22Rv1 (cell line): ENCODE results near the gene CYP27C1.

Source experiments
- H3K27ac ChIP-seq: fragments of 450-650 bp; 2 replicates; pipeline ENCODE4 v1.5.1; 2017
- ZFX ChIP-seq: fragments of 450-650 bp; IDR thresholded peaks from 2 replicates; pipeline ENCODE4 v1.6.1; 2017; ENCODE audit warnings: antibody characterized with exemption, borderline replicate concordance
- TF ChIP-seq, protein P1 (sequence below): fragments of 450-650 bp; IDR thresholded peaks from 2 replicates; pipeline ENCODE4 v1.5.1; 2017; ENCODE audit warnings: mild to moderate bottlenecking

CYP27C1 gene

DNA sequence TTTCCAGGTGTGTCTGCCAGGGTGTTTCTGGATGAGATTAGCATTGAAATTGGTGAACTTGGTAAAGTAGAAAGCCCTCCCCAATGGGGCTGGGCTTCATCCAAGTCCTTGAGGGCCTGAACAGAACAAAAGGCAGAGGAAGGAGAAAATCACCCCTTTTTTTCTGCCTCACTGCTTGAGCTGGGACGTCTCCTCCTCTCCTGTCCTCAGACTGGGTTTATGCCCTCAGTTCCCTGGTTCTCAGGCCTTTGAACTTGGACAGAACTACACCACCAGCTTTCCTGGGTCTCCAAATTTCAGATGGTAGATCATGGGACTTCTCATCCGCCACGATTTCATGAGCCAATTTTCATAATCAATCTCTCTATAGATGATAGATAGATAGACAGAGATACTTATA is 59.4 kb downstream of the CYP27C1 start:
- TF ChIP-seq, protein P1, sequence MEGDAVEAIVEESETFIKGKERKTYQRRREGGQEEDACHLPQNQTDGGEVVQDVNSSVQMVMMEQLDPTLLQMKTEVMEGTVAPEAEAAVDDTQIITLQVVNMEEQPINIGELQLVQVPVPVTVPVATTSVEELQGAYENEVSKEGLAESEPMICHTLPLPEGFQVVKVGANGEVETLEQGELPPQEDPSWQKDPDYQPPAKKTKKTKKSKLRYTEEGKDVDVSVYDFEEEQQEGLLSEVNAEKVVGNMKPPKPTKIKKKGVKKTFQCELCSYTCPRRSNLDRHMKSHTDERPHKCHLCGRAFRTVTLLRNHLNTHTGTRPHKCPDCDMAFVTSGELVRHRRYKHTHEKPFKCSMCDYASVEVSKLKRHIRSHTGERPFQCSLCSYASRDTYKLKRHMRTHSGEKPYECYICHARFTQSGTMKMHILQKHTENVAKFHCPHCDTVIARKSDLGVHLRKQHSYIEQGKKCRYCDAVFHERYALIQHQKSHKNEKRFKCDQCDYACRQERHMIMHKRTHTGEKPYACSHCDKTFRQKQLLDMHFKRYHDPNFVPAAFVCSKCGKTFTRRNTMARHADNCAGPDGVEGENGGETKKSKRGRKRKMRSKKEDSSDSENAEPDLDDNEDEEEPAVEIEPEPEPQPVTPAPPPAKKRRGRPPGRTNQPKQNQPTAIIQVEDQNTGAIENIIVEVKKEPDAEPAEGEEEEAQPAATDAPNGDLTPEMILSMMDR = no peak
- TF ChIP-seq ZFX = no peak

GRCh38 chr2:127159543-127159942 is 60.6 kb downstream of the CYP27C1 start:
- H3K27ac ChIP-seq = no peak overlapping the region
- TF ChIP-seq ZFX = no peak
- TF ChIP-seq, protein P1 = no peak

More for the DNA sequence above, 59.4 kb downstream of the CYP27C1 start:
- H3K27ac ChIP-seq = no peak overlapping the region

DNA sequence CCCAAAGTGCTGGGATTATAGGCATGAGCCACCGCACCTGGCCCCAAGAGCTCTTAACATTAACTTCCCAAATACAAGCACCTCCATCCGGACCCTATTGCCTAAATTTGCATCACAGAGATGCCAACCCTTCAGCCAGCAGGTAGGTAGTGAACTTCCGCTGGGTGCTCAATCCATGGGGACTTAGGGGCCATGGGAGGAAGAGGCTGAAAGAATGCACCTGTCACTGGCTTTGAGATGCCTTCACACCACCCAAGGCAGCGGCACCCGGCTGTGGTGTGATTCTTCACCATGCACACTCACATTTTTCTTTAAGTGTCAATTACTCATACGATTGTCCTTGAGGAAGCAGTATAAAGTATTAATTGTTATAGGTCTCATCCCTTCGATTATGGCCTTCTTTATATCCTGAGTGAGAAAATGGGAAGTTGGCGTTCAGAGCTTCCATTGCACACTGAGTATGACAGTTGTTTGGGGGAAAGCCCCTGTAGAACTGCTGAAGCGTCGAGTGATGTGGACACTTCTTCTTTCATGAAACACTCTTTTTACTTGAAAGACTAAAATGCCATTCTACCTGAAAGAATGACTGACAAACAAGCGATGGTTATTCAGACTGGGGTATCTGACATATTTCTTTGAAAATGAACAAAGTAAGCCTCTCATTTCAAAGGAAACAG is 61.3 kb downstream of the CYP27C1 start:
- TF ChIP-seq, protein P1 = no peak
- no peak for TF ChIP-seq ZFX
- no peak overlapping the region for H3K27ac ChIP-seq

- TF ChIP-seq, protein P1 = no peak
- TF ChIP-seq ZFX = no peak
- no peak overlapping the region for H3K27ac ChIP-seq
Measured at GRCh38 chr2:127157651-127158485, 62.2 kb downstream of the CYP27C1 start.

- no peak for TF ChIP-seq ZFX
- TF ChIP-seq, protein P1 = no peak
Measured at GRCh38 chr2:127157114-127157513, 63.0 kb downstream of the CYP27C1 start.

DNA sequence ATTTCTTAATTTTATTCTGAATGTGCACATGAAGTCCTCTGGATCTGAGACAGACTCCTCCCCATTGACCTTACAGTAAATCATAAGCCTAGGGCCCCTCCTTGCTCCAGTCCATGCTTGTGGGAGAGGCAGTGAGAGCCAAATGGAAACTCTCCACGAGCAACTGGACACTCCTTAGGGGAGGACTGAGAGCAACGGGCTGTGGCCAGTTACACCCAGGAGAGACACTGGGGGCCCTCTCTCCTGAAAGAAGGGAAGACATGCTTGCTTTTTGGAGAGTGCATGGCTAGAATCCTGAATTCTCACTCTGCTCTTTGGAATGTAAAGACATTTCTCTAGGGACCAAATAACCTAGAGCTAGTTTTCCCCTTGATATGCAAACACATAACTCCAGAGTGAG is 64.2 kb downstream of the CYP27C1 start:
- no peak overlapping the region for H3K27ac ChIP-seq
- no peak for TF ChIP-seq ZFX
- TF ChIP-seq, protein P1 = no peak

More at GRCh38 chr2:127157114-127157513, 63.0 kb downstream of the CYP27C1 start:
- no peak overlapping the region for H3K27ac ChIP-seq

DNA sequence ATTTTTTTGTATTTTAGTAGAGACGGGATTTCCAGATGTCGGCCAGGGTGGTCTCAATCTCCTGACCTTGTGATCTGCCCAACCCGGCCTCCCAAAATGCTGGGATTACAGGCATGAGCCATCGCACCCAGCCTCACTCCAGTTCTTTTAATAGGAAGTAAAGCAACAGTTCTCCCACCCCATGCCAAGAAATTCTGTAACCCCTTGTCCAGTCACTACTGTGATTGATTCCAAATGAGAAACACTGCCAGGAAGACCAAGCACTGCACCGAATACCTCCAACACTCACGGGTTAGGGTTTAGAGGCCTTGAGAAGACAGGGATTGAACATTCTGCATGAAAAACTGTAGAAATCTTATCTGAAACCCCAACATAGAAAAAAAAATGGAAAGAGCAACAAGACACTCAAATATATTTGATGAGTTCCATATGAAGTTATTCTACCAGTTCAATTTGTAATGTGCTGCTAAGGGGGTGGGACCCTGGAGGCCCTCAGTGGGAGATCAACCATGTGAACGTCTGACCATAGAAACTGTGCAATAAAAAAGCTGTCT is 65.0 kb downstream of the CYP27C1 start:
- TF ChIP-seq, protein P1 = no peak
- TF ChIP-seq ZFX = no peak
- H3K27ac ChIP-seq = no peak overlapping the region
